HS-27A (cell line): ENCODE data around the gene CXorf66.
"Not testable (repeated sequence)": the region's sequence is repeated elsewhere in the genome, so short reads cannot be mapped to it uniquely, and the experiment has no call there.

Experiments
- DNase-seq: peaks from one replicate; pipeline ENCODE4 v3.0.0-alpha.2; 2012; ENCODE audit warnings: low read depth, missing footprints

The CXorf66 gene

GRCh38 chrX:139924696-139925095 lies 40.6 kb downstream of the CXorf66 start:
- DNase-seq: no peak

- DNase-seq: no peak
Observed at GRCh38 chrX:139924069-139924695, 41.1 kb downstream of the CXorf66 start.

- not testable (repeated sequence) for DNase-seq
Observed at GRCh38 chrX:139921142-139921541, 44.2 kb downstream of the CXorf66 start.

DNA sequence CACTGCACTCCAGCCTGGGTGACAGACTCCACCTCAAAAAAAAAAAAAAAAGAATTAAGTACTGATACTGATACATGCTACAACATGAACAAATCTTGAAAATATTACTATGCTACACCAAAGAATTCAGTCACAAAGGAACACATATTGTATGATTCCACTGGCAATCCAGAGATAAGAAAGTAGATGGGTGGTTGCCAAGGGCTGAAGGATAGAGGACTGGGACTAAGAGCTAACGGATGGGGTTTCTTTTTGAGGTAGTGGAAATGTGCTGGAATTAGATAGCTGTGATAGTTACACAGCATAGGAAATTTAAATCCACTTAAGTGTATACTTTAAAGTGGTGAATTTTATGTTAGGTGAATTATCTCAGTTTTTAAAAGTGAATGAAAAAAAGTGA lies 45.0 kb downstream of the CXorf66 start:
- no peak for DNase-seq

- no peak for DNase-seq
Observed at GRCh38 chrX:139914421-139914820, 50.9 kb downstream of the CXorf66 start.

DNA sequence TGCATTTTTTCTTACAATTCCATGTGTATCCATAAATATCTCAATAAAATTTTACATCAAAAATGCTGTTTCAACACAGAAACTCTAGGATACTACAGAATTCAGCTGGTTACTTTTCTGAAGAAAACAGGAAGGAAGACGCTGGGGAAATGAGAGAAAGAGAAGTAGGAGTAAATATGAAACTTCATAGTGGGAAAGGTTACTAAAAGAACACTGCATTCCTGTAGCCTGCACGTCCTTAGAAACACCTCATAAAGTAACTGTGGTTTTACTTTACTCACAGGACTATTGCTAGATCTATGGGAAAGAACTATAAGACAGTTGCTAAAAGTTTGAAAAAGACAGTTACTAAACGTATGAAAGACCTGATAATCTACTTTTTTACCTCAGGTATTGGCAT lies 55.6 kb downstream of the CXorf66 start:
- DNase-seq: no peak

GRCh38 chrX:139907078-139907477 lies 58.2 kb downstream of the CXorf66 start:
- no peak for DNase-seq

- no peak for DNase-seq
Observed at GRCh38 chrX:139905743-139906142, 59.6 kb downstream of the CXorf66 start.
